ENCODE results near the gene CDH13. TPM values are rescaled to one million over a fixed set of nuclear protein-coding genes. Genes with fewer than 3 reads are reported as not detected.
A peak's percentile ranks its signal among the peaks of the same experiment; 100 is the strongest.

Gene CDH13
- total and polyA plus RNA-seq, 5 donors: 20.7 to 123 (median 93.6) TPM

GRCh38 chr16:82846806-82847205 lies 220.0 kb downstream of the CDH13 start:
- 94% methylated on average over 1 of the region's 1 CpG for WGBS
- Histone ChIP-seq H3K4me3 (ENCODE audit: low read length) (no peak overlapping the region), H3K27ac (ENCODE audit: low read length) (no peak overlapping the region), H3K4me1 (ENCODE audit: control insufficient read depth, insufficient read depth, low read length) (no peaks in the 10 kb centered on the region), H3K27me3 (ENCODE audit: control insufficient read depth, insufficient read depth) (no peaks in the 10 kb centered on the region), H3K9me3 (ENCODE audit: control insufficient read depth, low read length) (no peaks in the 10 kb centered on the region)
- intact Hi-C loops (cut with DNase I): no loop called here
- DNase-seq: no peak
- ATAC-seq: no peak

GRCh38 chr16:82848013-82848412 lies 221.2 kb downstream of the CDH13 start:
- no peaks in the 10 kb centered on the region for H3K27me3 ChIP-seq (ENCODE audit: control insufficient read depth, insufficient read depth)
- H3K9me3 ChIP-seq (ENCODE audit: control insufficient read depth, low read length): no peaks in the 10 kb centered on the region
- H3K4me3 ChIP-seq (ENCODE audit: low read length): no peak overlapping the region
- no peaks in the 10 kb centered on the region for H3K4me1 ChIP-seq (ENCODE audit: control insufficient read depth, insufficient read depth, low read length)
- H3K27ac ChIP-seq (ENCODE audit: low read length): no peak overlapping the region
- intact Hi-C loops (cut with DNase I): no loop called here
- DNase-seq (no peak), ATAC-seq (peak in 1 of 2 donors; percentile 42)

GRCh38 chr16:82852388-82853008 lies 225.7 kb downstream of the CDH13 start:
- Histone ChIP-seq H3K9me3 (ENCODE audit: control insufficient read depth, low read length) (no peaks in the 10 kb centered on the region), H3K27ac (ENCODE audit: low read length) (no peak overlapping the region), H3K27me3 (ENCODE audit: control insufficient read depth, insufficient read depth) (no peaks in the 10 kb centered on the region), H3K4me3 (ENCODE audit: low read length) (no peak overlapping the region), H3K4me1 (ENCODE audit: control insufficient read depth, insufficient read depth, low read length) (no peaks in the 10 kb centered on the region)
- 46% methylated on average over 3 of the region's 3 CpGs for WGBS
- intact Hi-C loops (cut with DNase I): no loop called here
- ATAC-seq (peak in 1 of 2 donors; percentile 68), DNase-seq (no peak)

GRCh38 chr16:82855471-82855870 lies 228.7 kb downstream of the CDH13 start:
- Histone ChIP-seq H3K27ac (ENCODE audit: low read length) (no peak overlapping the region), H3K4me1 (ENCODE audit: control insufficient read depth, insufficient read depth, low read length) (no peaks in the 10 kb centered on the region), H3K27me3 (ENCODE audit: control insufficient read depth, insufficient read depth) (no peaks in the 10 kb centered on the region), H3K9me3 (ENCODE audit: control insufficient read depth, low read length) (no peaks in the 10 kb centered on the region), H3K4me3 (ENCODE audit: low read length) (no peak overlapping the region)
- no peak for DNase-seq
- WGBS: 89% methylated on average over 5 of the region's 5 CpGs
- intact Hi-C loops (cut with DNase I): no loop called here
- ATAC-seq: no peak

GRCh38 chr16:82857693-82858365 lies 231.1 kb downstream of the CDH13 start:
- no peaks in the 10 kb centered on the region for H3K27me3 ChIP-seq (ENCODE audit: control insufficient read depth, insufficient read depth)
- intact Hi-C loops (cut with DNase I): no loop called here
- WGBS: 84% methylated on average over 6 of the region's 6 CpGs
- ATAC-seq (no peak), DNase-seq (no peak)
- no peak overlapping the region for H3K27ac ChIP-seq (ENCODE audit: low read length)
- H3K4me3 ChIP-seq (ENCODE audit: low read length): no peak overlapping the region
- no peaks in the 10 kb centered on the region for H3K9me3 ChIP-seq (ENCODE audit: control insufficient read depth, low read length)
- H3K4me1 ChIP-seq (ENCODE audit: control insufficient read depth, insufficient read depth, low read length): no peaks in the 10 kb centered on the region

GRCh38 chr16:82859662-82860061 lies 232.9 kb downstream of the CDH13 start:
- no peak overlapping the region for H3K27ac ChIP-seq (ENCODE audit: low read length)
- WGBS: 88% methylated on average over 6 of the region's 6 CpGs
- H3K4me1 ChIP-seq (ENCODE audit: control insufficient read depth, insufficient read depth, low read length): no peaks in the 10 kb centered on the region
- no peak for ATAC-seq
- H3K9me3 ChIP-seq (ENCODE audit: control insufficient read depth, low read length): no peaks in the 10 kb centered on the region
- intact Hi-C loops (cut with DNase I): no loop called here
- H3K4me3 ChIP-seq (ENCODE audit: low read length): no peak overlapping the region
- H3K27me3 ChIP-seq (ENCODE audit: control insufficient read depth, insufficient read depth): no peaks in the 10 kb centered on the region
- no peak for DNase-seq

GRCh38 chr16:82860071-82860470 lies 233.3 kb downstream of the CDH13 start:
- no peak overlapping the region for H3K4me3 ChIP-seq (ENCODE audit: low read length)
- 86% methylated on average over 7 of the region's 7 CpGs for WGBS
- H3K27ac ChIP-seq (ENCODE audit: low read length): no peak overlapping the region
- ATAC-seq (no peak), DNase-seq (no peak)
- H3K4me1 ChIP-seq (ENCODE audit: control insufficient read depth, insufficient read depth, low read length): no peaks in the 10 kb centered on the region
- intact Hi-C loops (cut with DNase I): no loop called here
- H3K27me3 ChIP-seq (ENCODE audit: control insufficient read depth, insufficient read depth): no peaks in the 10 kb centered on the region
- H3K9me3 ChIP-seq (ENCODE audit: control insufficient read depth, low read length): no peaks in the 10 kb centered on the region

- H3K4me3 ChIP-seq (ENCODE audit: low read length): no peak overlapping the region
- intact Hi-C loops (cut with DNase I): no loop called here
- 84% methylated on average over 1 of the region's 1 CpG for WGBS
- H3K9me3 ChIP-seq (ENCODE audit: control insufficient read depth, low read length): no peaks in the 10 kb centered on the region
- H3K27ac ChIP-seq (ENCODE audit: low read length): no peak overlapping the region
- H3K27me3 ChIP-seq (ENCODE audit: control insufficient read depth, insufficient read depth): no peaks in the 10 kb centered on the region
- no peak for DNase-seq
- peaks cover 2% of the 10 kb centered on the region for H3K4me1 ChIP-seq (ENCODE audit: control insufficient read depth, insufficient read depth, low read length)
- no peak for ATAC-seq
Observed at GRCh38 chr16:82862057-82862456, 235.3 kb downstream of the CDH13 start.

- H3K27ac ChIP-seq (ENCODE audit: low read length): no peak overlapping the region
- peaks cover 2% of the 10 kb centered on the region for H3K4me1 ChIP-seq (ENCODE audit: control insufficient read depth, insufficient read depth, low read length)
- no peak for ATAC-seq
- no peak for DNase-seq
- intact Hi-C loops (cut with DNase I): no loop called here
- H3K4me3 ChIP-seq (ENCODE audit: low read length): no peak overlapping the region
- H3K27me3 ChIP-seq (ENCODE audit: control insufficient read depth, insufficient read depth): no peaks in the 10 kb centered on the region
- 93% methylated on average over 9 of the region's 9 CpGs for WGBS
- no peaks in the 10 kb centered on the region for H3K9me3 ChIP-seq (ENCODE audit: control insufficient read depth, low read length)
Observed at GRCh38 chr16:82864332-82865040, 237.7 kb downstream of the CDH13 start.

- H3K4me3 ChIP-seq (ENCODE audit: low read length): no peak overlapping the region
- 80% methylated on average over 4 of the region's 4 CpGs for WGBS
- peaks cover 2% of the 10 kb centered on the region for H3K4me1 ChIP-seq (ENCODE audit: control insufficient read depth, insufficient read depth, low read length)
- intact Hi-C loops (cut with DNase I): no loop called here
- no peaks in the 10 kb centered on the region for H3K27me3 ChIP-seq (ENCODE audit: control insufficient read depth, insufficient read depth)
- ATAC-seq (no peak), DNase-seq (no peak)
- H3K9me3 ChIP-seq (ENCODE audit: control insufficient read depth, low read length): no peaks in the 10 kb centered on the region
- no peak overlapping the region for H3K27ac ChIP-seq (ENCODE audit: low read length)
Observed at GRCh38 chr16:82865412-82865811, 238.6 kb downstream of the CDH13 start.

- no peak for DNase-seq
- Histone ChIP-seq H3K4me3 (ENCODE audit: low read length) (no peak overlapping the region), H3K9me3 (ENCODE audit: control insufficient read depth, low read length) (no peaks in the 10 kb centered on the region), H3K27me3 (ENCODE audit: control insufficient read depth, insufficient read depth) (no peaks in the 10 kb centered on the region), H3K27ac (ENCODE audit: low read length) (no peak overlapping the region), H3K4me1 (ENCODE audit: control insufficient read depth, insufficient read depth, low read length) (peaks cover 2% of the 10 kb centered on the region)
- WGBS: 46% methylated on average over 1 of the region's 1 CpG
- intact Hi-C loops (cut with DNase I): no loop called here
- ATAC-seq: no peak
Observed at GRCh38 chr16:82867485-82867884, 240.7 kb downstream of the CDH13 start.
